Left renal cortex interstitium (tissue), 4 donors: Measurements from ENCODE around the gene PRXL2A. TPM values are rescaled to one million over a fixed set of nuclear protein-coding genes. Genes with fewer than 3 reads are reported as not detected.

Experiments used
- DNase-seq, 4 donors: peaks; one replicate each; pipeline ENCODE4 v3.0.0-alpha.2; 2013; ENCODE audit warnings: low read depth in 4 of 4, low spot score in 2 of 4, missing footprints in 1 of 4
- polyA plus RNA-seq, 4 donors: library from polyadenylated mRNA; unstranded; fragments of 120-200 nt; gene quantifications; one replicate each; pipeline ENCODE4 v1.2.1, GENCODE V29; 2013; ENCODE audit not compliant: insufficient read length in 4 of 4

PRXL2A gene
- polyA plus RNA-seq, 4 donors, result 110 to 132 (median 122) TPM

GRCh38 chr10:80442879-80443278, 34.5 kb downstream of the PRXL2A start:
- no peak for DNase-seq

- DNase-seq, result no peak
These were observed 35.2 kb downstream of the PRXL2A start for GRCh38 chr10:80443531-80443974.

- no peak for DNase-seq
These were observed 35.8 kb downstream of the PRXL2A start for GRCh38 chr10:80444124-80444523.

GRCh38 chr10:80444646-80445319, 36.4 kb downstream of the PRXL2A start:
- DNase-seq, result peak in 1 of 4 donors; percentile 54

- DNase-seq, result no peak
These were observed 39.3 kb downstream of the PRXL2A start for GRCh38 chr10:80447436-80448190.

GRCh38 chr10:80448209-80448942, 40.0 kb downstream of the PRXL2A start:
- no peak for DNase-seq

- no peak for DNase-seq
These were observed 41.2 kb downstream of the PRXL2A start for GRCh38 chr10:80449520-80449919.

- no peak for DNase-seq
These were observed 42.8 kb downstream of the PRXL2A start for GRCh38 chr10:80451132-80451531.

GRCh38 chr10:80452069-80452468, 43.7 kb downstream of the PRXL2A start:
- DNase-seq, result no peak

GRCh38 chr10:80452640-80453039, 44.3 kb downstream of the PRXL2A start:
- no peak for DNase-seq

GRCh38 chr10:80453056-80453841, 44.9 kb downstream of the PRXL2A start:
- DNase-seq, result peak in 2 of 4 donors; percentile 50 to 56

- DNase-seq, result peak in 1 of 4 donors; percentile 30
These were observed 45.6 kb downstream of the PRXL2A start, which contains the start of gene TSPAN14 for GRCh38 chr10:80453842-80454512. TSS of gene TSPAN14 (plus strand) at chr10:80454310. CDS start at chr10:80489234, 34,924 bp downstream.

GRCh38 chr10:80454513-80455460, 46.4 kb downstream of the PRXL2A start:
- no peak for DNase-seq

GRCh38 chr10:80455461-80456349, 47.4 kb downstream of the PRXL2A start:
- DNase-seq, result no peak

- no peak for DNase-seq
These were observed 49.4 kb downstream of the PRXL2A start for GRCh38 chr10:80457554-80458262.

- DNase-seq, result no peak
These were observed 49.9 kb downstream of the PRXL2A start for GRCh38 chr10:80458263-80458625.

- DNase-seq, result no peak
These were observed 50.3 kb downstream of the PRXL2A start for GRCh38 chr10:80458638-80459037.
